TTC549 (cell line): ENCODE measurements around the gene QRSL1.
"Not testable (repeated sequence)": the region's sequence is repeated elsewhere in the genome, so short reads cannot be mapped to it uniquely, and the experiment has no call there.

Experiments used
- FAIRE-seq: peaks from 2 replicates; lab custom pipeline; 2012; peaks lifted over from hg19 to GRCh38; lab: Jason Lieb, UNC

QRSL1 gene

DNA sequence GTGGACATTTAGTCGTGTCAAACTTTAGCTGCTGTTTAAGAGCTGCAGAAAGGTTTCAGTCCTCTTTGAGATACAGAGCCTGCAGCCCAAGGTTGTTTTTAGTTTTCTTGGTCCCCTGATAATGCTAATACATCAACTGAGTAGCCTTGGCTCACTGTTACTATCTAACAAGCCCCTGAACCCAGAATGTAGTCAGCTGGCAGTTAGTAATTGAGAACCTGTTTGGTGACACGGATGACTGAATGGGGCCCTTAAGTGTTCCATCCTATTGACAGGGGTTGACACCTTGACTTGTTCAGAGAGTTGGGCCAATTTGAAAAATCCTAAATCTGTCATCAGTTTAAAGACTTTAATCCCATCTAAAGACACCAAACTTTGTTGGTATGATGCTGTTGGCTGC lies 2.9 kb upstream of the QRSL1 start:
- no peak for FAIRE-seq

DNA sequence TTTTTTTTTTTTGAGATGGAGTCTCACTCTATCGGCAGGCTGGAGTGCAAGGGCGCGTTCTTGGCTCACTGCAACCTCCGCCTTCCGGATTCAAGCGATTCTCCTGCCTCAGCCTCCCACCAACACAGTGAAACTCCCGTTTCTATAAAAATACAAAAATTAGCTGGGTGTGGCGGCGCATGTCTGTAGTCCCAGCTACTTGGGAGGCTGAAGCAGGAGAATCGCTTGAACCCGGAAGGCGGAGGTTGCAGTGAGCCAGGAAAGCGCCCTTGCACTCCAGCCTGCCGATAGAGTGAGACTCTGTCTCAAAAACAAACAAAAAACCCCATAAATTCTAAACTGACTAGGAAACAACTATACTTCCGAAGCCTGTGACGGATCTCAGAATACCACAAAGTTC lies 1.6 kb upstream of the QRSL1 start:
- FAIRE-seq: not testable (repeated sequence)

DNA sequence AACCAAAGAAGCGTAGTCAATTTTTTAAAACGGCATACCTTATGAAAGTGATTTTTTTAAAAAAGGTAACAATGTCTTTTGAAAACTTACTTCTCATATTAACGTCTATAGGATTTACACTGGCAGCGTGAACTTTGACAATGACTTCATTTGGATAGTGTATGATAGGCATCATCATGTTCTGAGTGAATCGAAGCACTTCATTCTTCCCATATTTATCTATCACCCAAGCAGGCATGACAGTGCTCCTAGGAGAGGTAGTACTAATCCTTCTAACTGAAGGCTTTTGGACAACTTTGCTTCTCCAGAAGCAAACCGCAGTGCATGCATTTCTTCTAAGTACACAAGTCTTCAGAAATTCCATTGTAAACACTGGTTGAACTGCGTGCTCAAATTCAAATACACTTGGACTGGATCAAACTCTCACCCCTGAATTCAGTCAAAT lies 698 bp upstream of the QRSL1 start:
- FAIRE-seq: no peak

DNA sequence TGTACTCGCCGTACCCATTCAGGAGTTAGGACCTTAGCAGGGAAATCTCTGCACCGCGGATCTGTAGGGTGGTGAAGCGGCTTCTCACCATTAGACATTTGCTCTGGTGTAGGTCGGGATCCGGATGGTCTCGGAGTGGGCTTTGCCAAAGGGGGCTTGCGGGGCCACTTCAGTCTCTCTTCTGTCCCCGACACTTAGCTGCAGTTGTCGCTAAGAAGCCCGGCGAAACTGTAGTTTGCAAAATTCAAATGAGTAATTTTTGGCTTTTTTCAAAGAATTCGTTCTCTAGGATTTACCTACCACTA lies 433 bp downstream of the QRSL1 start:
- no peak for FAIRE-seq

GRCh38 chr6:106630366-106630765 lies 988 bp downstream of the QRSL1 start:
- FAIRE-seq: no peak

DNA sequence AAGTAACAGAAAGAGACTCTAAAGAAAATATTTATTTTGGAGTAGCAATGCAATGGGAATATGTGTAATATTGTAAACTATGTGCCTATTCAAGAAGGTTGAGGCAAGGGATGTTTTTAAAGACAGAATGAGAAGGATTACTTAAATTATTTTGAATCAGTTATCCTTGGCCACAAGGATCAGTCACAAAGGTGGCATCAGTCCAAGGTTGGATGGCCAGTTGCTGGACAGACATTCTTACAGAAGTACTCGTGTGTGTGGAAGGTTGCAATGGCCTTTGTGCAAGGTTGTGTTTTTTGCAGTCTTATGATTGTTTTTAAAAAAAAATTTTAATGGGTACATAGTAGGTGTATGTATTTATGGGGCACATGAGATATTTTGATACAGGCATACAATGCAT lies 2.0 kb downstream of the QRSL1 start:
- no peak for FAIRE-seq

DNA sequence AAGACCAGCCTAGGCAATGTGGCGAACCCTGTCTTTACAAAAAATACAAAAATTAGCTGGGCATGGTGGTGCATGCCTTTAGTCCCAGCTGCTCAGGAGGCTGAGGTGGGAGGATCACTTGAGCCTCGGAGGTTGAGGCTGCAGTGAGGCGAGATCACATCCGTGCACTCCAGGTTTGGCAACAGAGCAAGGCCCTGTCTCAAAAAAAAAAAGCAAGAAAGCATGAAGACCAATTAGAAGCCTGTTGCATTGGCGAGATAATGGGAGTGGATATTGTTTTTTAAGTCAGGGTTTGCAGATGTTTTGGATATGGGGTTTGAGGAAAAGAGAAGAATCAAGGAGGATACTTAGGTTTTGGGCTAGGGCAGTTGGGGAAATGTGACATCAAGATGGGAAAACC lies 5.2 kb downstream of the QRSL1 start:
- no peak for FAIRE-seq

GRCh38 chr6:106637051-106637716 lies 7.8 kb downstream of the QRSL1 start:
- no peak for FAIRE-seq

GRCh38 chr6:106637717-106638341 lies 8.5 kb downstream of the QRSL1 start:
- no peak for FAIRE-seq

DNA sequence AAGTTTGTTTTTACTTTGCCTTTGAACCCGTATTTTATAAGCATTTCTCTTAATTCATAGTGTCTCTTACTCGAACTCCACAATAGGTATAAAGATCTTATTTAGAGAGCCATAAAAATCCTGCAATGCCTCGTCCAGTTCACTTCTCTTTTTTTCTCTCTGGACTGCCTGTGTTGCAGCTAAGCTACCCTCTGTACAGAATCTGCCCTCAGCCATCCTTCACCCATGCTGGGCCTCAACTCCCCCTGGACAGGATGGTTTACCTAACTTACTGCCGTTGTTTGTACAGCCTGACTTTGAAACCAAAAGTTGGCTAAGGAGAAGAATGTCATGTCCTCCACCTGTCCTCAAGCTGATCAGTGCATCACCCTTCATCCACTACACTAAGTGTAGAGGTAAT lies 10.4 kb downstream of the QRSL1 start:
- FAIRE-seq: no peak

DNA sequence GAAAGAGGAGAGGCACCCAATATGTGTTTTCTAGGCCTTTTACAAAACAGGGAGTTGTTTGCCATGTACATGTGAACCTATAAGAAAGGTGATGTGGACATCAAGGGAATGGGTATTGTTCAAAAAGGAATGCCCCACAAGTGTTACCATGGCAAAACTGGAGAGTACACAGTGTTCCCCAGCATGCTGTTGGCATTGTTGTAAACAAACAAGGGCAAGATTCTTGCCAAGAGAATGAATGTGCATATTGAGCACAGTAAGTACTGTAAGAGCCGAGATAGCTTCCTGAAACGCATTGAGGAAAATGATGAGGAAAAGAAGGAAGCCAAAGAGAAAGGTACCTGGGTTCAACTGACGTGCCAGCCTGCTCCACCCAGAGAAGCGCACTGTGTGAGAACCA lies 13.1 kb downstream of the QRSL1 start:
- no peak for FAIRE-seq

- FAIRE-seq: no peak
These were observed 13.7 kb downstream of the QRSL1 start for GRCh38 chr6:106643061-106643460.

DNA sequence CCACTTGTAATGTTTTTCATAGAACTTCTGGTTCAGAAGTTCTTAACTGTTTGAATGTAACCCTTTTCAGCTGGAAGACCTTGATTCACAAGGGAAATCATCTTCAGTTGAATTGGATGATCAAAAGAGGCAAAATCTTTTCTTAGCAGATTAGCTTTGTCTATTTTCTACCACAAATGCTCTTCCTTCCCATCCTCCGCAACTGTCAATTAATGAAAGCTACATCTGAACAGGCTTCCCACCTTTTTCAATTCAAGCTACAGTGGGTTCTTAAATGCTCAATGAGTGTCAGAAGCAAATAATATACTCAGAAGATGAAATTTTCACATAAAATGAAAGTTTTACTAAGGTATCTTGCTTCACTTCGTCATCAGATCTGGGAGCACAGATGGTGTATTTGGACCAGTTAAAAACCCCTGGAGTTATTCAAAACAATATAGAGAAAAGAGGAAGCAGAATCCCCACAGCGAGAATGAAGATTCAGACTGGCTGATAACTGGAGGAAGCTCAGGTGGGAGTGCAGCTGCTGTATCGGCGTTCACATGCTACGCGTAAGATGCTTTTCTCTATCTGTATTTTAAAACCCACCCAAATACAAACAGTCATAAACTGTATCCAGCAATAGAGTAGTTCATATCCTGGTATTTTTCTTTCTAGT lies 19.4 kb downstream of the QRSL1 start:
- no peak for FAIRE-seq

DNA sequence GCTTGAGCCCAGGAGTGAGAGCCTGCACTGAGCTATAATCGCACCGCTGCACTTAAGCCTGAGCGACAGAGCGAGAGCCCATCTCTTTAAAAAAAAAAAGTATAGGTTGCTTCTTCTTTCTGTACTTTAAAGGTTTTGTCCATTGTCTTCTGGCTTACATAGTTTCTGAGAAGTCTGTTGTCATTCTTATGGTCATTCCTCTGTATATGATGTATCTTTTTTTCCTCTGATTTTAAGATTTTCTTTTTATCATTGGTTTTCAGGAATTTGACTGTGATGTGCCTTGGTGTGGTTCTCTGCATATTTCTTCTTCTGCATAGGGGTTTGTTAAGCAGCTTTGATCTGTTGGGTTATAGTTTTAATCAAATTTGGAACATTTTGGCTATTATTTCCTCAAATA lies 29.1 kb downstream of the QRSL1 start:
- no peak for FAIRE-seq

GRCh38 chr6:106659859-106660258 lies 30.5 kb downstream of the QRSL1 start:
- no peak for FAIRE-seq

GRCh38 chr6:106662458-106662857 lies 33.1 kb downstream of the QRSL1 start:
- FAIRE-seq: no peak

DNA sequence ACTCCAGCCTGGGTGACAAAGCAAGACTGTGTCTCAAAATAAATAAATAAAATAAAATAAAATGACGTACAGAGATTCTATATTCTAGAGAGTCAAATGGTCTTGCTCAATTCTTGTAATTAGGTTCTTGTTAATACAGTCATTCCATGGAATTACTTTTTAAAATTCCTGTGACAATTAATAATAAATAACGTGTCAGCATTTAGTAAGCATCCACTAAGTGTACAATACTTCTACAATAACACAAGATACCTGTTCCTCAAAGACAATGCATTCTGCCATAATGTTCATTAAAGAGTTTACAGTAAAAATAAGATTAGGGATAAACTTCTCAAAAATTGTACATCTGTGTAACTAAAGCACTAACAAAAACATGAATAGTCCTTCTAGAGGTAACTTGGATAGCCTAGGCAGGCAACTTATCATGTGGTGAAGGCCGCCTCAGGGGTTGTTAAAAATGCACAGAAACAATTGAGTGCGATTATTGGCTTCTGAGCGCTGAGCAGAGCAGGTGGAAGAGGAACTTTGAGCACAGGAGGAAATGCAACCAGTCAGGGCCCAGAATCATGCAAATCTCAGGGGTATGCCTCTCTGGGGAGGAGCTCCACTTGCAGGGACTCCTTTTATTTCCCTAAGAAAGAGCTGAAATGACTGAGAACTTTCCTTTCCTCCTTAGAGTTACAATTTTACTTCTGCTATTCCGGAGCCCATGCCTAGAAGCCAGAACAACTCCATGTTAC lies 37.1 kb downstream of the QRSL1 start:
- no peak for FAIRE-seq

GRCh38 chr6:106667022-106667402 lies 37.6 kb downstream of the QRSL1 start:
- FAIRE-seq: no peak

DNA sequence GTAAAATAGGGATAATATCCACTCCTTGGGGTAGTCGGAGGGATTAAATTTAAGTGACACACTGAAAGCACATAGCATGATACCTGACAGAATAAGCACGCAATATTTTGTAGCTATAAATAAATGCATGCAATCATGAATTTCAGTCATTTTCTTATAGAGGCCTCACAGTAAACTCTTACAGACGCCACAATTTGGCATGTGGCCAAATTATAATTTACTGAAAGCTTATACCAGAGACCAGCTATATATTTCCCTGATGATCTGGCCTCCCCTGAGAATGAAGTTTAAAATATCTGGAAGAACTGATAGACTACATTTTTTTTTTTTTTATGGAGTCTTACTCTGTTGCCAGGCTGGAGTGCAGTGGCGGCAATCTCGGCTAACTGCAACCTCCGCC lies 40.9 kb downstream of the QRSL1 start:
- FAIRE-seq: no peak

DNA sequence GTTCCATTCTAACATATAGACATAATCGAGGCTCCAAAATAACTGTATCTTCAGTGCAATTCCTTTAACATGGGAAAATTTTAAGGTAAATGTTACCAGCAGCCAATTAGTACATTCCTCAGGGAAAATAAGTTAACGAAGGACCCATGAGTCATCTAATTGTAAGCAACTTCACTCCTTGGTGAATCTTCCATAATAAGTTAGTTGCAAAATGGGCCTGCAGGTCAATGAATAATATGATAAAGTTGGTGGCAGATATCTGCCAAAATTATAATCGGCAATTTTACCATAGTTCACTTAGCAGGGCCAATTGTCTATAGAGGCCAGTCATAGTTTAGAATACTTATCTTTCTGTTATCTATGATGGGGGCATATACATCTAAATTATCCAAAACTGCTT lies 42.3 kb downstream of the QRSL1 start:
- FAIRE-seq: no peak

DNA sequence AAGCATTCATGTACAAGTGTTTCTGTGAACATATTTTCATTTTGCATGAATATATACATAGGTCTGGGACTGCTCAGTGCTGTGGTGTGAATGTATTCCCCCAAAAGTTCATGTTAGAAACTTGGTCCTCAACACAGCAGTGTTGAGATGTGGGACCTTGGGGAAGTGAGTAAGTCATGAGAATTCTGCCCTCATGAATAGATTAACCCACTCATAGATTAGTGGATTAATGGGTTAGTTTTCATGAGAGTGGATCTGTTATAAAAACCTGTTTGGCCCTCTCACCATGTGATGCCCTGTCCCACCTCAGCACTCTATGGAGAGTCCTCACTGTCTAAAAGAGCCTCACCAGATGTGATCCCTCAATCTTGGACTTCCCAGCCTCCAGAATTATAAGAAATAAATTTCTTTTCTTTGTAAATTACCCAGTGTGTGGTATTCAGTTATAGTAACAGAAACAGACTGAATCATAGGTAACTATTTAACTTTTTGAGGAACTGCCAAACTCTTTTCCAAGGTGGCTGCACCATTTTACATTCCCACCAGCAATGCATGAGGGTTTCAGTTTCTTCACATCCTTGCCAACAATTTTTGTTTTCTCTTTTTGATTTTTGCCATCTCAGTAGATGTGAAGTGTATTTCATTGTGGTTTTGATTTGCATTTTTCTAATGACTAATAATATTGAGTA lies 45.3 kb downstream of the QRSL1 start:
- FAIRE-seq: no peak

DNA sequence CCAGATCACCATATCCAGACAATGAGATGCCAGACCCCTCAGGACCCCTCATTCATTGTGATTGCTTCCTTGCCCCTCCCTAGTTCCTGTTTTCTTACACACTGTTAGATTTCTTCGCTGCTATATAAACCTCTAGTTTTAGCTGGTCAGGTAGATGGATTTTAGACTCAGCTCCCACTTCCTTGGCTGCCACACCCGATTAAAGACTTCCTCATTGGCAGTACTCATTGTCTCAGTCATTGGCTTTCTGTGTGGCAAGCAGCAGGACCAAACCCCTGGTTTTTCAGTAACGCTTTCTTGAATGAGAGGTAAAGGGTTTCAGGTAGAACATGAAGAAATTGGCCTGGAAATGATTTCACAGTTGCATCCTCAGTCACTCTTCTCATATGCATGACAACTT lies 47.9 kb downstream of the QRSL1 start:
- FAIRE-seq: no peak

DNA sequence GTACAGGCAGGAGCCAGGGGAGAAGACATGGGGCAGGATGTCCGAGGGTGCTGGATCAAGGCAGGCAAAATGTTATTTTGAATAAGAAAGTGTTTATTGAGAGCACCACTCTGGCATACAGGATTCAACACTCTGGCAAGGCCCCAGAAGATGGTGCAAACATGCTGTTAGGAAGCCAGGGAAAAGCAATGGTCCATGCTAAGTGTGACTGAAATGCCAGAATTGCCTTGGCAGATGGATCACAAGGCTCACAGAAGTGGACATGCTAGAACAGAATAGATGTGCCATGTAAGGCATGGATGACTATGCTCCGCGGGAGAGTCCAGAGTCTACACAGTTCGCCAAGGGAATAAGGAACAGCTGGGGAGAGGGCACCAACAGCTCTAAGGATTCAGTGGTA lies 54.6 kb downstream of the QRSL1 start:
- no peak for FAIRE-seq
